ENCODE measurements around the gene TNFAIP2.

Gene TNFAIP2

DNA sequence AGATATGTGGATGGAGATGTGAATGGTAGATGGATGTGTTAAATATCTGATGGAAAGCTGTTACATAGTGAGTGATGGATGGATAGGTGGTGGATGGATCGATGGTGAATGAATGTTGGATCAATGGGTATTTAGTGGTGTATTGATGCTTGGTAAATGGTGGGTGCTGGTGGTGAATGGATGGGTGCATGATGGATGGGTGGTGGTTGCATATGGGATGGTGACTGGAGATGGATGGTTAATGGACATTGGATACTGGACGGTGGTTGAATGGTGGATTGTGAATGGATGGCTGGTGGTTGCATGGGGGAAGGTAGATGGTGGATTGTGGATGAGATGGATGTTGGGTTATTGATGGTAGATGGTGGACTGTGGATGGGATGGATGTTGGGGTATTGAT lies 41.3 kb upstream of the TNFAIP2 start:
- POLR2A ChIA-PET, result no interaction called here

DNA sequence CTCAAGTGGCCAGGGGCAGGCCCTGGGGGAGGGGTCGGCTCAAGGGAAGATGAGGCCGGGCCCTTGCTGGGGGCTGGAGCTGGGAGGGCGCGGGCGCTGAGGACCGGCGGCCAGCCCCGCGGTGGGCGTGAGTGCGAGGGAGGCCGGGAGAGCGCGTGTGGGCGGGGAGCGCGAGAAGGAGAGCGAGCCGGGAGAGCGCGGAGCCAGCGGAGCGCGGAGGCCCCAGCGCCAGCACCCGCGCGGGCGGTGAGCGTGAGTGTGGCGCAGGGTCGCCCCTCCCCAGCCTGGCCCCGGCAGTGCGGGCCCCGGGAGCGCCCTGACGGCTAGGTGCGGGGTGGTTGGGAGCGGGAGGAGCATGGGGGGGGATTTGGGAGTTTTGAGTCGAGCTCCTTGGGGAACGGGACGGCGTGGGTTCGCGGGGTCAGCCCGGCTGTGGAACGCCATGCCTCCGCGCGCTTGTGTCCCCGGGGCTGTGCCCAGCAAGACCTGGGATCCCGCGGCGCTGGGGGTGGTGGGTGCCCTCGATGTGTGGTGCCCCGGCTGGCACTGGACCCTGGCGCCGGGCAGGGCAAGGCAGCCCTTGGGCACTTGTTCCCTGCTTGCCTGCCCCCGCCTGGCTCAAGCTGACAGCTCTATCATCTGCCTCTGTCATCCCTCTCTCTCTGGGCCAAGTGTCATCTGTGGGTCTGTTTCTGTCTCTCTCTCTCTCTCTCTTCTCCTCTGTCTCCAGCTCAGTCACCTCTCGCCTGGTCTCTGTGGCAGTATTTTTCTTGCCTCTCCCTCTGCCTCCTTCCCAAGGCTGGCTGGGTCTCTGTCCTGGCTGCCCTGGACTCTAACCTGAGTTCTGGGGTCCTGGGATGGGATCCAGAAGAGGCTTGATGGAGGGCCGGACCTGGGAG lies 39.0 kb upstream of the TNFAIP2 start, which contains the start of gene LBHD2:
LBHD2 (plus strand) TSS at position 190 of the 899 bp plus-strand sequence. CDS start 1,803 bp downstream, outside the sequence.
- DNase-seq (ENCODE audit: extremely low spot score), result no peak
- TF ChIP-seq, protein P1, sequence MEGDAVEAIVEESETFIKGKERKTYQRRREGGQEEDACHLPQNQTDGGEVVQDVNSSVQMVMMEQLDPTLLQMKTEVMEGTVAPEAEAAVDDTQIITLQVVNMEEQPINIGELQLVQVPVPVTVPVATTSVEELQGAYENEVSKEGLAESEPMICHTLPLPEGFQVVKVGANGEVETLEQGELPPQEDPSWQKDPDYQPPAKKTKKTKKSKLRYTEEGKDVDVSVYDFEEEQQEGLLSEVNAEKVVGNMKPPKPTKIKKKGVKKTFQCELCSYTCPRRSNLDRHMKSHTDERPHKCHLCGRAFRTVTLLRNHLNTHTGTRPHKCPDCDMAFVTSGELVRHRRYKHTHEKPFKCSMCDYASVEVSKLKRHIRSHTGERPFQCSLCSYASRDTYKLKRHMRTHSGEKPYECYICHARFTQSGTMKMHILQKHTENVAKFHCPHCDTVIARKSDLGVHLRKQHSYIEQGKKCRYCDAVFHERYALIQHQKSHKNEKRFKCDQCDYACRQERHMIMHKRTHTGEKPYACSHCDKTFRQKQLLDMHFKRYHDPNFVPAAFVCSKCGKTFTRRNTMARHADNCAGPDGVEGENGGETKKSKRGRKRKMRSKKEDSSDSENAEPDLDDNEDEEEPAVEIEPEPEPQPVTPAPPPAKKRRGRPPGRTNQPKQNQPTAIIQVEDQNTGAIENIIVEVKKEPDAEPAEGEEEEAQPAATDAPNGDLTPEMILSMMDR (IDR thresholded peaks at IDR 0.05; ENCODE audit: control extremely low read depth, extremely low read depth, low read depth, missing control alignments), result no peak
- ChIA-PET POLR2A (no interaction called here), CTCF (interaction anchor here (2.6 to 3.0 kb wide), 2 partner anchors 9 to 21 kb away, joined by 9 to 11 read pairs; no protein-coding TSS in a partner anchor)

More for the DNA sequence above, 41.3 kb upstream of the TNFAIP2 start:
- TF ChIP-seq, protein P1 (IDR thresholded peaks at IDR 0.05; ENCODE audit: control extremely low read depth, extremely low read depth, low read depth, missing control alignments), result no peak
- DNase-seq (ENCODE audit: extremely low spot score), result no peak
- CTCF ChIA-PET, result no interaction called here

GRCh38 chr14:103085106-103086091 lies 37.9 kb upstream of the TNFAIP2 start:
- ChIA-PET POLR2A (no interaction called here), CTCF (interaction anchor here (2.2 to 3.0 kb wide), 3 partner anchors 11 to 20 kb away, joined by 9 to 16 read pairs (median 11); no protein-coding TSS in a partner anchor)
- DNase-seq (ENCODE audit: extremely low spot score), result no peak
- TF ChIP-seq, protein P1 (IDR thresholded peaks at IDR 0.05; ENCODE audit: control extremely low read depth, extremely low read depth, low read depth, missing control alignments), result no peak

GRCh38 chr14:103086771-103087342 lies 36.4 kb upstream of the TNFAIP2 start:
- TF ChIP-seq, protein P1 (IDR thresholded peaks at IDR 0.05; ENCODE audit: control extremely low read depth, extremely low read depth, low read depth, missing control alignments), result no peak
- ChIA-PET POLR2A (interaction anchor here (0.6 kb wide), 1 partner anchor 725 kb away, joined by 3 read pairs; no protein-coding TSS in a partner anchor), CTCF (interaction anchor here (1.0 to 2.5 kb wide), 5 partner anchors 8 to 18 kb away, joined by 3 to 16 read pairs (median 8); no protein-coding TSS in a partner anchor)
- DNase-seq (ENCODE audit: extremely low spot score), result no peak

- no peak for DNase-seq (ENCODE audit: extremely low spot score)
- ChIA-PET POLR2A (no interaction called here), CTCF (interaction anchor here (1.0 to 2.5 kb wide), 5 partner anchors 9 to 18 kb away, joined by 3 to 16 read pairs (median 8); no protein-coding TSS in a partner anchor)
- TF ChIP-seq, protein P1 (IDR thresholded peaks at IDR 0.05; ENCODE audit: control extremely low read depth, extremely low read depth, low read depth, missing control alignments), result no peak
These were observed 35.9 kb upstream of the TNFAIP2 start for GRCh38 chr14:103087343-103087835.
